RWPE2 (cell line): ENCODE results near the gene WDR64.

Experiments used
- ATAC-seq: fragments of 200-7000 bp; cut with Tn5 transposase; 3 replicates; pipeline ENCODE4 v1.9.1; 2021; ENCODE audit warnings: low read depth
- DNase-seq: peaks from one replicate; pipeline ENCODE4 v3.0.0-alpha.2; 2020; ENCODE audit warnings: low spot score
- H3K27ac ChIP-seq: fragments of 450-650 bp; 2 replicates; pipeline ENCODE4 v1.5.1; 2017; ENCODE audit warnings: mild to moderate bottlenecking; ENCODE audit not compliant: poor library complexity, severe bottlenecking
- H3K27me3 ChIP-seq: fragments of 250-450 bp; sonication (Bioruptor Pico); 2 replicates; pipeline ENCODE4 v1.5.1; 2021; ENCODE audit warnings: mild to moderate bottlenecking, moderate library complexity; ENCODE audit not compliant: insufficient read depth, poor library complexity, severe bottlenecking
- H3K36me3 ChIP-seq: fragments of 250-450 bp; sonication (Bioruptor Pico); 2 replicates; pipeline ENCODE4 v1.5.1; 2020; ENCODE audit warnings: low read depth, mild to moderate bottlenecking, moderate library complexity
- H3K4me1 ChIP-seq: fragments of 250-450 bp; sonication (Bioruptor Pico); 2 replicates; pipeline ENCODE4 v1.5.1; 2021; ENCODE audit warnings: mild to moderate bottlenecking, moderate library complexity; ENCODE audit not compliant: insufficient read depth, poor library complexity, severe bottlenecking
- H3K4me3 ChIP-seq: fragments of 250-450 bp; sonication (Bioruptor Pico); 2 replicates; pipeline ENCODE4 v1.5.1; 2021; ENCODE audit warnings: mild to moderate bottlenecking, moderate library complexity; ENCODE audit not compliant: severe bottlenecking
- H3K9me3 ChIP-seq: fragments of 250-450 bp; sonication (Bioruptor Pico); 2 replicates; pipeline ENCODE4 v1.5.1; 2021; ENCODE audit warnings: mild to moderate bottlenecking, moderate library complexity; ENCODE audit not compliant: severe bottlenecking
- TF ChIP-seq, protein P1 (sequence below): fragments of 450-650 bp; IDR thresholded peaks from one replicate; pipeline ENCODE4 v1.5.1; 2017; ENCODE audit warnings: mild to moderate bottlenecking, moderate library complexity; ENCODE audit not compliant: poor library complexity, severe bottlenecking

The WDR64 gene

DNA sequence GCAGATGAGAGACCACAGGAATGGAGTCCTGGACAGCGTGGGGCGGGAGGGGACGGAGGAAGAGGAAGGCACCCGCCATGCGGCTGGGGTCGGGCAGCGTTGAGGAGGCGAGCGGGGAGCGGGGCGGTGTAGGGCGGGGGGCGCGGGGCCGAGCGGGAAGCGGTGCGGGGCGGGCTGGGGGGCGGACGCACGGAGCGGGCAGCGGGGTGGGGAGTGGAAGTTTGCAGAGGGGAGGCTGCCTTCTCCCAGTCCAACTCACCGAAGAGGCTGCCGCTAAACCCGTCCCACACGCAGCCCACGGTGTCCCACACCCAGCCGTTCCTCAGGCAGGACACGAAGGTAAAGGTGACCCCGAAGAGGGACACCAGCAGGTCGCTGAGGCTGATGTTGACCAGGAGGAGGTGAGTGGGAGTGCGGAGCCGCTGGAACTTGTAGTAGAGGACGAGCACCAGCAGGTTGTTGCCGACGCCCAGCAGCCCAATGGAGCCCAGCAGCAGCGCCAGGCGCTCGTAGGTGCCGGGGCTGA lies 12.4 kb upstream of the WDR64 start:
- peak; percentile 31 for DNase-seq

DNA sequence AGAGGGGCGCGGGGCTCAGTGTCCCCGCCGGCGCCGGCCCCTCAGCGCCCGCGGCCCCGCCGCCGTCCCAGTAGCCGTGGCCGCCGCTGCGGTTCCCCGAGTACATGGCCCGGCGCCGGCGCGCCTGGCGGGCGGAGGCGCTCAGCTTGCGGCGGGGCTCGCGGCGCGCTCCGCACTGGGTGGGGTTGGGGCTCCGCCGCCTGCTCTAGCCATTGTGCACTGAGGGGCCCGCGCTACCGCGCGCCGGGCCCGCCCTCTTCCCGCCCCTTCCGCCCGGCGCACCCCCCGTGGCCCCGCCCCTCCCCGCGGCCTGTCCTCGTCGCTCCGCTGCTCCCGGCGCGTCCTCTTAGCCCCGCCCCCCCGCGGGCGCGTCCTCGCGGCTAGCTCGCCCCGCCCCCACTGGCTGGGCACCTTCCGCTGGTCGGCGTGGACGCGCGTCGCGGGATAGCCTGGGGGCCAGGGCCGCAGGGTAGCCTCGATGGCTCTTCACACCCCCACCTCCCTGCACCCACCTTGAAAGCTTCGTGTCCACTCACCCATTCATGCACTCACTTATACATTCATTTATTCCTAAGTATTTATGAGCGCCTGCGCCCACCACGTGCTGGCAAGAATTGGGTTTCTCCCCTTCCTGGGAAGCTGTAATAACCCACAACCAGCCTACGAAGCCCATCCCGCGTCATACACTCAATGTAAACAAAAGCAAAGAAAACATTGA lies 11.8 kb upstream of the WDR64 start, which contains the start of the genes CHML and OPN3:
Gene CHML (minus strand): TSS at position 221 of the 718 bp plus-strand sequence. CDS start 4,603 bp downstream, outside the sequence.
Gene OPN3 (minus strand): TSS at position 221 of the 718 bp plus-strand sequence. CDS start 115 bp downstream, at position 106.
- peak; percentile 91 for ATAC-seq
- Histone ChIP-seq H3K36me3 (peaks cover 16% of the 10 kb centered on the region), H3K4me1 (peaks cover 24% of the 10 kb centered on the region), H3K27ac (peak within 1 kb of the TSS; percentile 61), H3K9me3 (no peaks in the 10 kb centered on the region), H3K4me3 (peak within 1 kb of the TSS; percentile 94), H3K27me3 (no peaks in the 10 kb centered on the region)
- DNase-seq = peak; percentile 83
- TF ChIP-seq, protein P1, sequence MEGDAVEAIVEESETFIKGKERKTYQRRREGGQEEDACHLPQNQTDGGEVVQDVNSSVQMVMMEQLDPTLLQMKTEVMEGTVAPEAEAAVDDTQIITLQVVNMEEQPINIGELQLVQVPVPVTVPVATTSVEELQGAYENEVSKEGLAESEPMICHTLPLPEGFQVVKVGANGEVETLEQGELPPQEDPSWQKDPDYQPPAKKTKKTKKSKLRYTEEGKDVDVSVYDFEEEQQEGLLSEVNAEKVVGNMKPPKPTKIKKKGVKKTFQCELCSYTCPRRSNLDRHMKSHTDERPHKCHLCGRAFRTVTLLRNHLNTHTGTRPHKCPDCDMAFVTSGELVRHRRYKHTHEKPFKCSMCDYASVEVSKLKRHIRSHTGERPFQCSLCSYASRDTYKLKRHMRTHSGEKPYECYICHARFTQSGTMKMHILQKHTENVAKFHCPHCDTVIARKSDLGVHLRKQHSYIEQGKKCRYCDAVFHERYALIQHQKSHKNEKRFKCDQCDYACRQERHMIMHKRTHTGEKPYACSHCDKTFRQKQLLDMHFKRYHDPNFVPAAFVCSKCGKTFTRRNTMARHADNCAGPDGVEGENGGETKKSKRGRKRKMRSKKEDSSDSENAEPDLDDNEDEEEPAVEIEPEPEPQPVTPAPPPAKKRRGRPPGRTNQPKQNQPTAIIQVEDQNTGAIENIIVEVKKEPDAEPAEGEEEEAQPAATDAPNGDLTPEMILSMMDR = no peak

More for the DNA sequence above, 12.4 kb upstream of the WDR64 start:
- peaks cover 24% of the 10 kb centered on the region for H3K4me1 ChIP-seq
- TF ChIP-seq, protein P1 = no peak
- peak overlapping the region; percentile 61 for H3K27ac ChIP-seq
- peaks cover 22% of the 10 kb centered on the region for H3K36me3 ChIP-seq
- ATAC-seq = peak; percentile 37
- H3K4me3 ChIP-seq = peak overlapping the region; percentile 94
- no peaks in the 10 kb centered on the region for H3K27me3 ChIP-seq
- H3K9me3 ChIP-seq = no peaks in the 10 kb centered on the region

DNA sequence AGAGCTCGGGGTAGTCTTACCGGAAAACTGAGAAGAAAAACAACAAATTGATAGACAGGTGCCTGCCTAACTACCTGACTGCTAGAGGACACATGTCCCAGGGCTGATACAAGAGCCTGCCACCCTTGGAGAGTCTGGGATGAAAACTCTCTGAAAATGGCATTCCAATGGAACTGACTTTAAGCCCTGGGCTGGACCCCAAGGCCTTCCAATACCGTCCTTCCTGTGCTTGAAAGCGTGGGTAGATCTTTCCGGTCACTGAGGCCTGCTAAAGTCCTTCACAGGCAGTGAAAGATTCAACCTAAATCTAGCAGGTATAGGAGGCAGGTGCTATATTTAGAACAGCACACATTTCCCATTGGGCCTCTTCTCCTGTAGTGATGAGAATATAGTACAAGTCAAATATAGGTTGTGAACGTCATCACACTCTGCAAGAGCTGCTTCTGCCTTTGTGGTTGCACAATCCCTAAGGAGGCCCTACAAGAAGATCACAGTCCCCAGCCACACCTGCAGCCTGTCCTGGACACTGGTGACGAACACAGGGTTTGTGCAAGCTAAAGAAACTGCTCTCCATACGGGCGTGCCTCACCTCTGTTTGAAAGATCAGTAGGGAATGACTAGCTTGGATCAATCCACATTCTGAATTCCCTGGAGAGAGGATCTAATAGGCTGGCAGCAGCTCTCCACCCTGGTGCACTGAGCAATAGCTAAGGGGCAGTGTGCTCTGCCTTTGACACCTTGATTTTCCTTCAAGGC lies 11.0 kb upstream of the WDR64 start:
- no peak overlapping the region for H3K4me3 ChIP-seq
- no peak for DNase-seq
- H3K9me3 ChIP-seq = no peaks in the 10 kb centered on the region
- TF ChIP-seq, protein P1 = no peak
- peaks cover 9% of the 10 kb centered on the region for H3K36me3 ChIP-seq
- peak overlapping the region; percentile 61 for H3K27ac ChIP-seq
- no peaks in the 10 kb centered on the region for H3K27me3 ChIP-seq
- H3K4me1 ChIP-seq = peaks cover 24% of the 10 kb centered on the region
- ATAC-seq = no peak

DNA sequence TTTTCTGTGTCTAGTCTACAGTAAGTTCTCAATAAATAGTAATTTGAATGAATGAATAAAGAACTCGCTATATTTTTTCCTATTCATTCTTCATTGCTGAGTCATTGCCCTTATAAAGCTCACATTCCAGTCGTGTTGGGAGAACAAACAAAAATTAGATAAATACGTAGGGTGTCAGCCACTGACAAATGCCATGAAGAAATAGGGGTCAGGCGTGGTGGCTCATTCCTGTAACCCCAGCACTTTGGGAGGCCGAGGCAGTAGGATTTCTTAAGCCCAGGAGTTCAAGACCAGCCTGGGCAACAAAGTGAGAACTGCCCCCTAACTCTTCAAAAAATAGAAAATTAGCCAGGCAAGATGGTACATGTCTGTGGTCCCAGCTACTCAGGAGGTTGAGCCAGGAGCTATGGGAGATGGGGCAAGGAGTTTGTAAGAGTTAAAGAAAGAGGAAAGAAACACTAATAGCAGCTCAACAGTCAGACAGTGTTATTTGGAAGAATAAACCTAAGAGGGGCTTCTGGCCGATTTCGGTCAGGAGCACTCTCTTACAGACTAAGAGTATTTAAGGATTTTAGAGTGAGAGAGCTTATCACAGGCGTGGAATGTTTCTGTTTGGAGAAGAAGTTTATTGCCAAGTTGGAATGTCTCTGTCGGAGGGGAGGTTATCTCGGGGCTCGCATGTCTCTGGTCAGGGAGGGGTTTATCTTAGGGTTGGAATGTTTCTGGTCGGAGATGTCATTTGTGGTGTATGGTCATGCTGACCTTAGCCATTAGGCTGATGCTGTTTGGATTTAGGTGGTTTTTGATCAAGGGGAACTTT lies 10.1 kb upstream of the WDR64 start:
- H3K27me3 ChIP-seq = no peaks in the 10 kb centered on the region
- 0 out of 2 replicates have a peak, but pooled peaks cover 2% of the 10 kb centered on the region for H3K36me3 ChIP-seq
- DNase-seq = peak; percentile 40
- TF ChIP-seq, protein P1 = no peak
- H3K4me1 ChIP-seq = peaks cover 20% of the 10 kb centered on the region
- no peaks in the 10 kb centered on the region for H3K9me3 ChIP-seq
- H3K4me3 ChIP-seq = no peak overlapping the region
- peak overlapping the region; percentile 61 for H3K27ac ChIP-seq
- peak; percentile 20; the same call in 2 of the 3 replicates for ATAC-seq
